CD4-positive, alpha-beta T cell treated with Interferon alpha-2 for 1 hour (primary cell): ENCODE data around the gene PCMT1.

ENCODE experiments used
- DNase-seq, 2 donors: peaks; one replicate each; pipeline ENCODE4 v3.0.0-alpha.2; 2020 to 2022

Gene PCMT1

GRCh38 chr6:149856256-149856994 is 106.9 kb downstream of the PCMT1 start:
- DNase-seq = no peak

- no peak for DNase-seq
Observed at GRCh38 chr6:149857541-149857940, 108.0 kb downstream of the PCMT1 start.

GRCh38 chr6:149859368-149859767 is 109.8 kb downstream of the PCMT1 start:
- no peak for DNase-seq

- no peak for DNase-seq
Observed at GRCh38 chr6:149859938-149860337, 110.4 kb downstream of the PCMT1 start.

GRCh38 chr6:149860513-149860833 is 110.9 kb downstream of the PCMT1 start:
- no peak for DNase-seq
